Transverse colon (tissue), 4 donors: ENCODE data around the gene CTSC. TPM values are rescaled to one million over a fixed set of nuclear protein-coding genes. Genes with fewer than 3 reads are reported as not detected.
A peak's percentile ranks its signal among the peaks of the same experiment; 100 is the strongest.

Source experiments
- DNase-seq: peaks from one replicate; pipeline ENCODE4 v3.0.0-alpha.2; 2019
- H3K27ac ChIP-seq, 4 donors: fragments of 200-600 bp; sonication (generic); 2 replicates each; pipeline ENCODE4 v1.5.1; 2016 to 2018; ENCODE audit warnings: inconsistent platforms in 4 of 4
- H3K27me3 ChIP-seq: fragments of 200-600 bp; sonication (generic); 2 replicates; pipeline ENCODE4 v1.5.1; 2017; ENCODE audit warnings: inconsistent platforms
- H3K36me3 ChIP-seq, 4 donors: fragments of 200-600 bp; sonication (generic); 2 replicates each; pipeline ENCODE4 v1.5.1; 2017 to 2019; ENCODE audit warnings: inconsistent platforms in 4 of 4
- H3K4me1 ChIP-seq, 4 donors: fragments of 200-600 bp; sonication (generic); 2 replicates each; pipeline ENCODE4 v1.5.1; 2017 to 2020; ENCODE audit warnings: inconsistent platforms in 4 of 4
- H3K4me3 ChIP-seq, 4 donors: fragments of 200-600 bp; sonication (generic); 1 replicate in 1 of 4; 2 replicates in 3 of 4; pipeline versions ENCODE4 v1.5.1 to v1.6.1; 2017 to 2019; ENCODE audit warnings: inconsistent platforms in 4 of 4
- H3K9me3 ChIP-seq, 2 donors: fragments of 200-600 bp; sonication (generic); 2 replicates each; pipeline ENCODE4 v1.5.1; 2017 to 2019; ENCODE audit warnings: inconsistent platforms in 2 of 2
- CTCF ChIP-seq, 5 experiments: fragments of 200-600 bp in 3 of 5; fragments of 450-650 bp in 2 of 5; sonication (generic) in 3 of 5; IDR thresholded peaks; 1 replicate in 2 of 5; 2 replicates in 3 of 5; pipeline ENCODE4 v1.5.1; 2016 to 2017; ENCODE audit warnings: antibody characterized with exemption in 5 of 5, inconsistent platforms in 3 of 5, mild to moderate bottlenecking in 2 of 5, moderate library complexity in 1 of 5
- EP300 ChIP-seq: sonication (generic); formaldehyde crosslinking; IDR thresholded peaks from one replicate; pipeline ENCODE4 v1.6.1; 2017; ENCODE audit warnings: antibody characterized with exemption, low read depth
- POLR2A ChIP-seq: fragments of 450-650 bp; IDR thresholded peaks from one replicate; pipeline ENCODE4 v1.6.1; 2016; ENCODE audit warnings: antibody characterized with exemption, mild to moderate bottlenecking, moderate library complexity
- POLR2AphosphoS5 ChIP-seq, 3 donors: sonication (generic); formaldehyde crosslinking; IDR thresholded peaks; one replicate each; pipeline ENCODE4 v1.6.1; 2016; ENCODE audit warnings: antibody characterized with exemption in 3 of 3
- WGBS, 2 donors: methylation state at CpG; one replicate each; pipeline ENCODE4 v1.1.5; 2018; ENCODE audit warnings: low coverage in 1 of 2; 5-methylcytosine and 5-hydroxymethylcytosine counted together
- in situ Hi-C, 4 donors: fragments of 200-750 bp; cut with MboI; loops; one replicate each; pipeline versions ENCODE4 v1.15.0 to v1.15.1; 2017; ENCODE audit warnings: low sequenced_read_pairs in 3 of 4, low pct_ligation_motif_present in 1 of 4, low pct_unique_long_range_greater_than_20kb in 1 of 4
- intact Hi-C: fragments of 100-400 bp; cut with DNase I; formaldehyde crosslinking; loops from one replicate; pipeline ENCODE4 v1.15.1; 2023; ENCODE audit warnings: low total_unique reads
- total RNA-seq, 4 donors: library from RNA; depleted of rRNA; stranded (reverse); fragments of >200 nt; gene quantifications; one replicate each; pipeline ENCODE4 v1.1.0, GENCODE V29; 2016

Gene CTSC
- total RNA-seq, 4 donors from 2014 or later: 49.0 to 141 (median 75.2) TPM

GRCh38 chr11:88300888-88301487, 36.5 kb downstream of the CTSC start:
- H3K4me3 ChIP-seq: no peak overlapping the region
- peak overlapping the region; percentile 50 to 73 (median 64) for H3K27ac ChIP-seq
- DNase-seq: no peak
- H3K4me1 ChIP-seq: peaks cover 0 to 21% (median 0%) of the 10 kb centered on the region in 4 donors
- in situ Hi-C loops (no loop called here), intact Hi-C loops (no loop called here)
- no peaks in the 10 kb centered on the region for H3K9me3 ChIP-seq
- peaks cover 0 to 10% (median 0%) of the 10 kb centered on the region in 4 donors for H3K36me3 ChIP-seq
- H3K27me3 ChIP-seq: no peaks in the 10 kb centered on the region
- WGBS, 2 donors: 79 to 84% methylated on average over 3 of the region's 3 CpGs
- no peak for TF ChIP-seq EP300
- TF ChIP-seq POLR2A: no peak
- no peak for TF ChIP-seq CTCF (IDR thresholded peaks at IDR 0.05)
- no peak for TF ChIP-seq POLR2AphosphoS5 (IDR thresholded peaks at IDR 0.05)

GRCh38 chr11:88297863-88298262, 39.7 kb downstream of the CTSC start:
- no peaks in the 10 kb centered on the region for H3K27me3 ChIP-seq
- WGBS, 2 donors: 68 to 85% methylated on average over 2 of the region's 2 CpGs
- DNase-seq: no peak
- H3K36me3 ChIP-seq: peaks cover 0 to 10% (median 0%) of the 10 kb centered on the region in 4 donors
- intact Hi-C loops (no loop called here), in situ Hi-C loops (no loop called here)
- H3K4me3 ChIP-seq: no peak overlapping the region
- TF ChIP-seq EP300 (no peak), POLR2A (no peak), CTCF (IDR thresholded peaks at IDR 0.05) (no peak), POLR2AphosphoS5 (IDR thresholded peaks at IDR 0.05) (no peak)
- no peaks in the 10 kb centered on the region for H3K9me3 ChIP-seq
- H3K27ac ChIP-seq: no peak overlapping the region
- peaks cover 0 to 21% (median under 1%) of the 10 kb centered on the region in 4 donors for H3K4me1 ChIP-seq

- H3K4me3 ChIP-seq: no peak overlapping the region
- no peak for DNase-seq
- H3K27me3 ChIP-seq: no peaks in the 10 kb centered on the region
- intact Hi-C loops (no loop called here), in situ Hi-C loops (no loop called here)
- WGBS, 2 donors: 0 to 82% methylated on average over 1 to 2 of the region's 2 CpGs
- no peak overlapping the region for H3K27ac ChIP-seq
- no peaks in the 10 kb centered on the region for H3K9me3 ChIP-seq
- H3K36me3 ChIP-seq: peaks cover 0 to 10% (median 0%) of the 10 kb centered on the region in 4 donors
- H3K4me1 ChIP-seq: peaks cover 0 to 25% (median 2%) of the 10 kb centered on the region in 4 donors
- TF ChIP-seq POLR2A (no peak), EP300 (no peak), POLR2AphosphoS5 (IDR thresholded peaks at IDR 0.05) (peak in 1 of 3 donors; percentile 79), CTCF (IDR thresholded peaks at IDR 0.05) (no peak)
These were observed 40.1 kb downstream of the CTSC start for GRCh38 chr11:88297421-88297820.

GRCh38 chr11:88295028-88295427, 42.5 kb downstream of the CTSC start:
- intact Hi-C loops (no loop called here), in situ Hi-C loops (no loop called here)

More at GRCh38 chr11:88295028-88295427, 42.5 kb downstream of the CTSC start:
- TF ChIP-seq POLR2A (no peak), EP300 (no peak), CTCF (IDR thresholded peaks at IDR 0.05) (no peak), POLR2AphosphoS5 (IDR thresholded peaks at IDR 0.05) (no peak)
- no peak for DNase-seq
- Histone ChIP-seq H3K36me3 (peaks cover 0 to 10% (median 0%) of the 10 kb centered on the region in 4 donors), H3K27me3 (no peaks in the 10 kb centered on the region), H3K27ac (no peak overlapping the region), H3K4me1 (peaks cover 0 to 24% (median 2%) of the 10 kb centered on the region in 4 donors), H3K9me3 (no peaks in the 10 kb centered on the region), H3K4me3 (no peak overlapping the region)
- 66% methylated on average over 3 of the region's 3 CpGs; no CpG with 5 or more reads in 1 of the 2 donors for WGBS, 2 donors
